Occipital lobe (tissue), 2 donors: Measurements from ENCODE around the gene RHOBTB1. TPM values are rescaled to one million over a fixed set of nuclear protein-coding genes. Genes with fewer than 3 reads are reported as not detected.
A peak's percentile ranks its signal among the peaks of the same experiment; 100 is the strongest.
"Not testable (repeated sequence)": the region's sequence is repeated elsewhere in the genome, so short reads cannot be mapped to it uniquely, and the experiment has no call there.

Experiments used
- DNase-seq: peaks from one replicate; lab custom pipeline; 2025; lab: John Stamatoyannopoulos, UW
- total RNA-seq: library from RNA; depleted of rRNA; stranded (reverse); fragments of >200 nt; gene quantifications from one replicate; pipeline ENCODE4 v1.2.3, GENCODE V29; 2014

Gene RHOBTB1, protein sequence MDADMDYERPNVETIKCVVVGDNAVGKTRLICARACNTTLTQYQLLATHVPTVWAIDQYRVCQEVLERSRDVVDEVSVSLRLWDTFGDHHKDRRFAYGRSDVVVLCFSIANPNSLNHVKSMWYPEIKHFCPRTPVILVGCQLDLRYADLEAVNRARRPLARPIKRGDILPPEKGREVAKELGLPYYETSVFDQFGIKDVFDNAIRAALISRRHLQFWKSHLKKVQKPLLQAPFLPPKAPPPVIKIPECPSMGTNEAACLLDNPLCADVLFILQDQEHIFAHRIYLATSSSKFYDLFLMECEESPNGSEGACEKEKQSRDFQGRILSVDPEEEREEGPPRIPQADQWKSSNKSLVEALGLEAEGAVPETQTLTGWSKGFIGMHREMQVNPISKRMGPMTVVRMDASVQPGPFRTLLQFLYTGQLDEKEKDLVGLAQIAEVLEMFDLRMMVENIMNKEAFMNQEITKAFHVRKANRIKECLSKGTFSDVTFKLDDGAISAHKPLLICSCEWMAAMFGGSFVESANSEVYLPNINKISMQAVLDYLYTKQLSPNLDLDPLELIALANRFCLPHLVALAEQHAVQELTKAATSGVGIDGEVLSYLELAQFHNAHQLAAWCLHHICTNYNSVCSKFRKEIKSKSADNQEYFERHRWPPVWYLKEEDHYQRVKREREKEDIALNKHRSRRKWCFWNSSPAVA
- total RNA-seq = 40.6 TPM

GRCh38 chr10:60944058-60944909, at the start of gene RHOBTB1:
RHOBTB1 (minus strand) TSS chr10:60944185; CDS start chr10:60911542, 32,643 bp downstream.
- peak; percentile 75 for DNase-seq

GRCh38 chr10:60992636-60993035, 48.7 kb upstream of the RHOBTB1 start:
- DNase-seq = no peak

DNA sequence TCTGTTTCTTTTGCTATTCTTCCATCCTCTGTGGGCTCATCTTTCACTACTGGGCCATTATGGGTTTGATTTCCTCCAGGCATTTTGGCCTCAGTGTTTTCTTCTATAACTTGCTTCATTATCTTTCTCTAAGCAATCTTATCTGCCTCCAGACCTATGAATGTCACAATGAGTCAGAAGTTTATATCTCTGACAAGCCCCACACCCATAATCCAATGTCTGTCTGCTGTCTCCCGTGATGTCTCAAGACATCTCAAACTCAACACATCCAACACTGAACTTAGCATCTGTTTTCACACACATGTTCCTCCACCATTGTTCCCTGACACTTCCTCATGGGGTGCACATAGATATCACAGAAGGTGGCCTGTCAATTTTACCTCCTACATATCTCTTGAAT, 46.7 kb upstream of the RHOBTB1 start:
- DNase-seq = no peak

- DNase-seq = no peak
Measured at GRCh38 chr10:60989400-60989876, 45.5 kb upstream of the RHOBTB1 start.

DNA sequence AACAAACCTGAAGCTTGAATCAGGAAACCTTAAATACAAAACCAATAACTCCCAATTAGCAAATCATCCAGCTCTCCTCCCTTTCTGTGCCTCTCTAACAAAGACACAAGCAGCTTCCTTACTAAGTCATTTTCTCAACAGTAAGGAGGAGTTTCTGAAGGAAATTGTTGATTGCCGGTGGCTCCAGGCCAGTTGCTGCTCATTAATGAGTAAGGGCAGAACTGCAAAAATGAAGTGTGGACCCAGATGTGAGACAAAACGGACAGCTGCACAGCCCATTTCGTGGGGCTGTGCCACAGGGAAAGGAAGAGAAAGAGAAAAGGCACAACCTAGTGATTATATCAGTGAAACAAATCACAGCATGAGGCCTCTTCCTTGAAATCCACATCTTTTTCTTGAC, 42.8 kb upstream of the RHOBTB1 start:
- DNase-seq = no peak

DNA sequence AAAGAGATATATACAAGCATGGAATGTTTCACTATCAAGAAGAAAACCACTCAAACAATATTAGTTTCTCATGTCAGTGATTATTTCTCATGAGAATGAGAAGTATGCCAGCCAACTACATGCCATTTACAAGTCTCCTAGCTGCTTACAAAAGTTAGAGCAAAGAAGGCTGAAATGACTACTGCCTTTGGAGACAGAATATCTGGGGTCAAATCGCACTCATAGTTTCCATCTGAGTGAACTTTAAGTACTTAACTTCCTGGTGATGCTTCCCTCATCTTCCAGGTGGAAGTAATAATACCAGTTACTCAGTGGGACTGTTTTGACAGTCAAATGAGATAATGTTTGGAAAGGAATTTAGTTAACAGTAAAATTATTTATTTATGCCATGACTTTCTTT, 42.0 kb upstream of the RHOBTB1 start:
- DNase-seq = no peak

DNA sequence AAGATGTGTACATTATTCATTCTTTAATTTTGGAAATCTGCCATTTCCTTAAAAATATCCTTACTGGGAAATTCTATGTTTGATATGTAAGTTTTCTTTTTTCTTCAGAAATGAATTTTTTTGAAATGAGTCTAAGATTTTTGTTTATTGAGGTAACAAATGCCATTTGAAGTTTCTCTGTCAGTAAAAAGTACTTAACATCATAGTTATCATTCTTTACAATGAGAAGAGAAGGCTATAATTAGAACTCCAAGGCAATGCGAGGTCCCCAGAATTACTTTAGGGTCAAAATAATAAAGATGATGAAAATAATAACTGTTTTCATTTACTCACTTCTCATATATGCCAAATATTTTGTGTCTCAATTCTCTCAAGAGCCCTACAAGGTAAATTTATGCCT, 37.0 kb upstream of the RHOBTB1 start:
- no peak for DNase-seq

GRCh38 chr10:60979667-60980104, 35.7 kb upstream of the RHOBTB1 start:
- DNase-seq = no peak

DNA sequence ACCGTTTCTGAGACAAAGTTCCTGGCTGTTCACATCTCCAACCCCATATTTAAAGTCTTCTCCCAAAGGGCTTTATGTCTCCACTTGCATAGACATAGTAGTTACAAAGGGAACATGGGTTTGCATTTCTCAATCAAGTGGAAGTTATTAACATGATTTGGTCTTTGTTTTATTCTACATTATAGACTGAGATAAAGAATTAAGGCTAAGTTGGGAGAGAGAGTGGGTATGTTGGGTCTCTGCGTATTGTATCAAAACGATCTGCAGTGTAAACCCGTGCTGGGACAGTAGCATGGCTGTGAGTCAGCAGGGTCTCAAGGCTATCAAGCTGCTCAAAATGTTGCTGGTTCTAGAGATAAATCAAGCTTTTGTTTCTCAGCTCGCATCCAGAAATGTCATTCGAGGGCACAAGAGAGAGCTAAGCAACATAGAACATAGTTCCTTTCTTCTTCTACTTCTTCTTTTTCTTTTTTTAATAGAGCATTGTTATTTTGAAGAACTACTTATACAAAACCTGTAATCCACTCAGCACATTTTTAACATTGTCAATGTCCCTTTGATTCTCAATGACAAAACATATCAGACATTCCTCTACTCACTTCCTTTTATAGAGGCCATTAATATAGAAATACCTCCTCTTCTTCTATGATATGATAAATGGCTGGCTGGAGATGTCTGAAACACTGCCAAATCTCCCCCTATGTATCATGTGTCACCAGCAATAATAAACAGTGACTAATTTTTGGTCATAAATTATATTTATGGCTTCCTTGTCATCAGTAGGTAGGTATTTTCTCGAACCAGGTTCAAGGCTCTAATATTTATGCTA, 34.5 kb upstream of the RHOBTB1 start:
- no peak for DNase-seq

DNA sequence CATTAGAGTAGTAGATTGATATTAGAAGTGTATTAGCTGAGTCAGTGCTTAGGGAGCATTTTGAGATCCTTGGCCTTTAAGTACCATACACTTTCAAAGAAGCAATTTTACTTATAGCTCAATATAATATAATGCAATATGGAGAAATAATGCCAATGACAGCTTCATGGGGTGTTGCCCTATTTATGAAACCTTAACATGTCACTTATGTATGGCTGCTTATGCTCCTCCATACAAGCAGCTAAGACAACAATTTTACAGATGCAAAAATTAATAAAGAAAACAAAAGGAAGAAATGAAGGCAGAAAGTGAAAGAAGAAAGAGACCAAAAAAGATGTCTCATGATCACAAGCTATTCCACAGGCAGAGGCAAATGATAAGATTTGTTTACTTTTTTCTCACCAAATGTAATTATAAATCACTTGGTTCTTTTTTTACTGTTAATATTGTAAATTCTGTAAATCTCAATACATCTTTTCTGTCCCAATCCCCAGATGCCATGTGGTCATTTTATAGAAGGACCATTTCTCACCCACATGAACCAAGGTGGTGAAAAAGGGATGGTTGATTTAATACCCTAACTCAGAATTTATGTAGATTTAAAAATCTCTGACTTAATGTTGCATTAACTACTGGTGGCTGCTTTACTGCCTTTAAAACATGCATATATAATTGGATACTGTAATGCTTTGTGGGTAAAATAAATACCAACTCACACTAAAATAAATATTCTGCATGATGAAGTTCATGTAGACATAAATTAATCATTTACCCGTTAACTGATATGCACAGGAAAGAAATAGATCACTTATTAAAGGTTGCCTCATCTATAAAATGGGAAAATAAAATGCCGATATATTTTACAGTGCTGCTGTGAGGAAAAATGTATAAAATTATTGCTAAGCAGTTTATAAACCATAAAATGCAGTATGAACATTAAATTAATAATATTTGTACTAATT, 33.5 kb upstream of the RHOBTB1 start:
- no peak for DNase-seq

- no peak for DNase-seq
Measured at GRCh38 chr10:60976687-60977086, 32.7 kb upstream of the RHOBTB1 start.

DNA sequence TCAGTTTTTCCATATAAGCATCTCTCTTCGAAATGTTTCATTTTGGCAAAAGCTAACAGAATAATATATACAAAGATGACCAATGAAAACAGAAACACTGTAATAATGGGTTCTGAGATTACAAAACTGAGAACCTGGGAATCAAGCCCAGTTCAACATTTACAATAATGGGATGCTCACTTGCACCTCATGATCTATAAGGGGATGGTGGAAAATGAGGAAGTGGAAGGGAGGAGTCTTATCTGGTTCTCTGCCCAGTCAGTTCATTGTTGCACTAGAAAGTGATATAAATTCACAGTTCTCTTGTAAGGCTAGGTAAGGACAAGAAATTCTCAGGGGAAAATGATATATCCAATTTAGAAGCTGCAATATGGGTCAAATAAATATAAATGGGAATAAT, 31.7 kb upstream of the RHOBTB1 start:
- no peak for DNase-seq

DNA sequence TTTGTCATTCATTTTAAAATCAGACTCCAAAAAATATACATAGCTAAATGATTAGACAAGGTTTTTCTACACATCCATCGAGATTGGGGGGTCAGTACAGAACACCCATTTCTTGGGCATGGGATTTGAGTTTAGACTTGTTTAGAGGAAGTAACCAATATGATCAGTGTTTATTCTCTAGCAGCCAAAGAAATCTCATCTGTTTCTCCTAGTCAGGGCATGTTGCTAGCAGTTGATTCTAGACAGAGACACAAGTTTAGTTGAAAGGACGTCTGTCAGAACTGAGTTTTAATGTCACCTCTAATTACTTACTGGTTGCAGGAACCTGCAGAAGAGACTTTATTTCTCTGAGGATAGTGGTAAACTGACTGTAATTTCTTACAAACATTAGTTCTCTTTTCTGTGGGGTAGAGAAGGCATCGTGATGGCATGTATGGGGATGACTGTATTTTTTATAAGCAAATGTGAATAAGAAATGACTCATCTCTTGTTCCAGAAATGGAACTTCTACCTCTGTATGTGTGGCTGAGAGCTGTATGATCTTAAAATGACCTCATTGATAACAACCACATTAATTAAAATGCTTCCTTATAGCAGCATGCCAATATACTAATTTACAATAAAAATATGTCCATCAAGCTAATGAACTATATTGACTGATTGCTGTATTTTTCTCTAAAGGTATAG, 30.6 kb upstream of the RHOBTB1 start:
- DNase-seq = no peak

DNA sequence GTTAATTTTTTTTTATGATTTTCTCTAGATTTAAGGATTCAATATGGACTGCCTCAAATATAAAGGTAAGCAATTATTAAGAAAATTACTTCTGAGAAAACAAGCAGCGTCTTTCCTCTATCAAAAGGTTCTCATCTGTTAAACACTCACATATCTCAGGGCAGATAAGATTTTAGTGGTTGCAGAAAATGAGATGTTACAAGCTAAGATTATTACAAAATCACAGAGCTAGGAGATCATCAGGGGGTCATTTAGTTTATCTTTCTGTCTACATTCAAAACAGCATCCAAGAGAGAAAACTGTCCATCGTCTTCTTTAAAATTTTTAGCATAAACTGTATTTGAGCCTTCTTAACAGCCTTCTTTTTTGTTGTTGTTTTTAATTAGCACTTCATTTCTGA, 29.1 kb upstream of the RHOBTB1 start:
- DNase-seq = no peak

- DNase-seq = not testable (repeated sequence)
Measured at GRCh38 chr10:60972181-60972580, 28.2 kb upstream of the RHOBTB1 start.

- no peak for DNase-seq
Measured at GRCh38 chr10:60970526-60970925, 26.5 kb upstream of the RHOBTB1 start.

GRCh38 chr10:60968504-60968903, 24.5 kb upstream of the RHOBTB1 start:
- DNase-seq = no peak

GRCh38 chr10:60967854-60968484, 24.0 kb upstream of the RHOBTB1 start:
- DNase-seq = no peak

- no peak for DNase-seq
Measured at GRCh38 chr10:60967260-60967659, 23.3 kb upstream of the RHOBTB1 start.
